Transverse colon (tissue), 4 donors: ENCODE measurements around the gene ARID3A. TPM values are rescaled to one million over a fixed set of nuclear protein-coding genes. Genes with fewer than 3 reads are reported as not detected.
A peak's percentile ranks its signal among the peaks of the same experiment; 100 is the strongest.

Source experiments
- DNase-seq: peaks from one replicate; pipeline ENCODE4 v3.0.0-alpha.2; 2019
- H3K27ac ChIP-seq, 4 donors: fragments of 200-600 bp; sonication (generic); 2 replicates each; pipeline ENCODE4 v1.5.1; 2016 to 2018; ENCODE audit warnings: inconsistent platforms in 4 of 4
- H3K27me3 ChIP-seq: fragments of 200-600 bp; sonication (generic); 2 replicates; pipeline ENCODE4 v1.5.1; 2017; ENCODE audit warnings: inconsistent platforms
- H3K36me3 ChIP-seq, 4 donors: fragments of 200-600 bp; sonication (generic); 2 replicates each; pipeline ENCODE4 v1.5.1; 2017 to 2019; ENCODE audit warnings: inconsistent platforms in 4 of 4
- H3K4me1 ChIP-seq, 4 donors: fragments of 200-600 bp; sonication (generic); 2 replicates each; pipeline ENCODE4 v1.5.1; 2017 to 2020; ENCODE audit warnings: inconsistent platforms in 4 of 4
- H3K4me3 ChIP-seq, 4 donors: fragments of 200-600 bp; sonication (generic); 1 replicate in 1 of 4; 2 replicates in 3 of 4; pipeline versions ENCODE4 v1.5.1 to v1.6.1; 2017 to 2019; ENCODE audit warnings: inconsistent platforms in 4 of 4
- H3K9me3 ChIP-seq, 2 donors: fragments of 200-600 bp; sonication (generic); 2 replicates each; pipeline ENCODE4 v1.5.1; 2017 to 2019; ENCODE audit warnings: inconsistent platforms in 2 of 2
- CTCF ChIP-seq, 5 experiments: fragments of 200-600 bp in 3 of 5; fragments of 450-650 bp in 2 of 5; sonication (generic) in 3 of 5; IDR thresholded peaks; 1 replicate in 2 of 5; 2 replicates in 3 of 5; pipeline ENCODE4 v1.5.1; 2016 to 2017; ENCODE audit warnings: antibody characterized with exemption in 5 of 5, inconsistent platforms in 3 of 5, mild to moderate bottlenecking in 2 of 5, moderate library complexity in 1 of 5
- EP300 ChIP-seq: sonication (generic); formaldehyde crosslinking; IDR thresholded peaks from one replicate; pipeline ENCODE4 v1.6.1; 2017; ENCODE audit warnings: antibody characterized with exemption, low read depth
- POLR2A ChIP-seq: fragments of 450-650 bp; IDR thresholded peaks from one replicate; pipeline ENCODE4 v1.6.1; 2016; ENCODE audit warnings: antibody characterized with exemption, mild to moderate bottlenecking, moderate library complexity
- POLR2AphosphoS5 ChIP-seq, 3 donors: sonication (generic); formaldehyde crosslinking; IDR thresholded peaks; one replicate each; pipeline ENCODE4 v1.6.1; 2016; ENCODE audit warnings: antibody characterized with exemption in 3 of 3
- WGBS, 2 donors: methylation state at CpG; one replicate each; pipeline ENCODE4 v1.1.5; 2018; ENCODE audit warnings: low coverage in 1 of 2; 5-methylcytosine and 5-hydroxymethylcytosine counted together
- in situ Hi-C, 4 donors: fragments of 200-750 bp; cut with MboI; loops; one replicate each; pipeline versions ENCODE4 v1.15.0 to v1.15.1; 2017; ENCODE audit warnings: low sequenced_read_pairs in 3 of 4, low pct_ligation_motif_present in 1 of 4, low pct_unique_long_range_greater_than_20kb in 1 of 4
- intact Hi-C: fragments of 100-400 bp; cut with DNase I; formaldehyde crosslinking; loops from one replicate; pipeline ENCODE4 v1.15.1; 2023; ENCODE audit warnings: low total_unique reads
- total RNA-seq, 4 donors: library from RNA; depleted of rRNA; stranded (reverse); fragments of >200 nt; gene quantifications; one replicate each; pipeline ENCODE4 v1.1.0, GENCODE V29; 2016

Gene ARID3A
- total RNA-seq, 4 donors from 2014 or later: 2.2 to 8.7 (median 4.3) TPM

GRCh38 chr19:999379-999719, 73.5 kb downstream of the ARID3A start:
- H3K4me1 ChIP-seq: peaks cover 6 to 24% (median 17%) of the 10 kb centered on the region in 4 donors
- 40 to 46% methylated on average over 2 to 3 of the region's 3 CpGs for WGBS, 2 donors
- no peak for TF ChIP-seq EP300
- no peak for TF ChIP-seq POLR2AphosphoS5 (IDR thresholded peaks at IDR 0.05)
- no peak for TF ChIP-seq POLR2A
- no peak for TF ChIP-seq CTCF (IDR thresholded peaks at IDR 0.05)
- no peak overlapping the region for H3K27ac ChIP-seq
- DNase-seq: no peak
- intact Hi-C loops (no loop called here), in situ Hi-C loops (loop anchor here in 1 of 4 donors (25.0 kb wide), 1 partner anchor 137 kb away; the partner anchor contains the start of genes CFD and ELANE)
- H3K36me3 ChIP-seq: no peaks in the 10 kb centered on the region
- no peak overlapping the region for H3K4me3 ChIP-seq
- no peaks in the 10 kb centered on the region for H3K9me3 ChIP-seq
- H3K27me3 ChIP-seq: peaks cover 91% of the 10 kb centered on the region

- Histone ChIP-seq H3K27me3 (peaks cover 83% of the 10 kb centered on the region), H3K4me1 (peaks cover 6 to 24% (median 17%) of the 10 kb centered on the region in 4 donors), H3K4me3 (peak within 1 kb of the TSS in 1 of 4 donors; percentile 30), H3K9me3 (no peaks in the 10 kb centered on the region), H3K36me3 (no peaks in the 10 kb centered on the region), H3K27ac (no peak within 1 kb of the TSS)
- 0 to 2% methylated on average over 3 to 38 of the region's 43 CpGs for WGBS, 2 donors
- in situ Hi-C loops: no loop called here
- TF ChIP-seq POLR2AphosphoS5 (IDR thresholded peaks at IDR 0.05) (no peak), EP300 (no peak), CTCF (IDR thresholded peaks at IDR 0.05) (peak; percentile 27 to 49 (median 39)), POLR2A (no peak)
- intact Hi-C loops: no loop called here
- peak; percentile 73 for DNase-seq
These were observed 74.3 kb downstream of the ARID3A start, which contains the start of gene GRIN3B for GRCh38 chr19:1000095-1000494. TSS of gene GRIN3B (plus strand) at chr19:1000419. CDS start at chr19:1000438, 19 bp downstream.

GRCh38 chr19:1000591-1001537, 75.0 kb downstream of the ARID3A start:
- no peak for DNase-seq
- H3K27ac ChIP-seq: no peak overlapping the region
- in situ Hi-C loops (no loop called here), intact Hi-C loops (no loop called here)
- H3K9me3 ChIP-seq: no peaks in the 10 kb centered on the region
- H3K4me3 ChIP-seq: peak overlapping the region in 1 of 4 donors; percentile 5
- no peaks in the 10 kb centered on the region for H3K36me3 ChIP-seq
- peaks cover 5 to 23% (median 15%) of the 10 kb centered on the region in 4 donors for H3K4me1 ChIP-seq
- TF ChIP-seq EP300: no peak
- no peak for TF ChIP-seq POLR2AphosphoS5 (IDR thresholded peaks at IDR 0.05)
- H3K27me3 ChIP-seq: peaks cover 75% of the 10 kb centered on the region
- WGBS, 2 donors: 6% methylated on average over 54 of the region's 73 CpGs; no CpG with 5 or more reads in 1 of the 2 donors

GRCh38 chr19:1001538-1002166, 75.8 kb downstream of the ARID3A start:
- Histone ChIP-seq H3K27ac (no peak overlapping the region), H3K36me3 (no peaks in the 10 kb centered on the region), H3K27me3 (peaks cover 68% of the 10 kb centered on the region), H3K4me3 (no peak overlapping the region), H3K9me3 (no peaks in the 10 kb centered on the region), H3K4me1 (peaks cover 0 to 15% (median 7%) of the 10 kb centered on the region in 4 donors)
- intact Hi-C loops (no loop called here), in situ Hi-C loops (no loop called here)
- TF ChIP-seq CTCF (IDR thresholded peaks at IDR 0.05): peak; percentile 90 to 98 (median 94)
- TF ChIP-seq EP300: no peak
- WGBS, 2 donors: 9% methylated on average over 18 of the region's 20 CpGs; no CpG with 5 or more reads in 1 of the 2 donors
- peak; percentile 65 for DNase-seq
